K562 (cell line): ENCODE results near the gene DNAJC30. TPM values are rescaled to one million over a fixed set of nuclear protein-coding genes. Genes with fewer than 3 reads are reported as not detected.

ENCODE experiments used
- ARID1B ChIP-seq: fragments of 450-650 bp; IDR thresholded peaks from 2 replicates; pipeline ENCODE4 v1.6.1; 2016; ENCODE audit warnings: antibody characterized with exemption, mild to moderate bottlenecking, inconsistent platforms
- GABPB1 ChIP-seq: sonication (generic); formaldehyde crosslinking; IDR thresholded peaks from 2 replicates; pipeline ENCODE4 v1.8.0; 2022; ENCODE audit warnings: mild to moderate bottlenecking, missing genetic modification reagents
- GABPB2 ChIP-seq: fragments of 250-450 bp; sonication (Bioruptor Pico); conservative IDR thresholded peaks from 2 replicates; pipeline ENCODE4 v1.5.1; 2021; ENCODE audit warnings: mild to moderate bottlenecking
- HBP1 ChIP-seq: fragments of 450-650 bp; formaldehyde crosslinking; IDR thresholded peaks from 2 replicates; pipeline ENCODE4 v1.4.0; 2022; ENCODE audit warnings: missing genetic modification characterization
- HES1 ChIP-seq: fragments of 450-650 bp; IDR thresholded peaks from 2 replicates; pipeline ENCODE4 v1.6.1; 2016; ENCODE audit warnings: low read depth, mild to moderate bottlenecking, moderate library complexity
- HMBOX1 ChIP-seq: sonication (generic); IDR thresholded peaks from 2 replicates; pipeline ENCODE4 v1.6.1; 2016
- HOXB6 ChIP-seq: fragments of 250-450 bp; sonication (Bioruptor Pico); IDR thresholded peaks from 2 replicates; pipeline ENCODE4 v1.5.1; 2022; ENCODE audit warnings: mild to moderate bottlenecking, borderline replicate concordance
- KAT7 ChIP-seq: sonication (generic); formaldehyde crosslinking; IDR thresholded peaks from 2 replicates; pipeline ENCODE4 v1.8.0; 2022; ENCODE audit warnings: missing genetic modification reagents, mild to moderate bottlenecking, borderline replicate concordance
- MBD2 ChIP-seq: sonication (generic); IDR thresholded peaks from 2 replicates; pipeline ENCODE4 v1.6.1; 2016; ENCODE audit warnings: low read depth, borderline replicate concordance
- NCOA2 ChIP-seq, 2 experiments: fragments of 450-650 bp; IDR thresholded peaks; 2 replicates each; pipeline ENCODE4 v1.6.1; 2018; ENCODE audit warnings: mild to moderate bottlenecking in 2 of 2, moderate library complexity in 1 of 2; ENCODE audit not compliant: partially characterized antibody in 2 of 2
- PCBP2 ChIP-seq: fragments of 200-400 bp; formaldehyde crosslinking; IDR thresholded peaks from 2 replicates; pipeline ENCODE4 v1.6.1; 2018; ENCODE audit warnings: low read length, low read depth, mild to moderate bottlenecking, moderate library complexity; ENCODE audit not compliant: poor library complexity, severe bottlenecking
- PHTF2 ChIP-seq: fragments of 250-450 bp; sonication (Bioruptor Pico); IDR thresholded peaks from 2 replicates; pipeline ENCODE4 v1.5.0; 2021; ENCODE audit warnings: mild to moderate bottlenecking
- POLR2A ChIP-seq: fragments of 450-650 bp; conservative IDR thresholded peaks from 2 replicates; pipeline ENCODE4 v1.6.1; 2016
- PTTG1 ChIP-seq: fragments of 450-650 bp; IDR thresholded peaks from 2 replicates; pipeline ENCODE4 v1.6.1; 2016; ENCODE audit warnings: low read depth, mild to moderate bottlenecking, missing genetic modification characterization, missing compliant biosample characterization
- RNF2 ChIP-seq: sonication (generic); IDR thresholded peaks from 2 replicates; pipeline ENCODE4 v1.6.1; 2016
- SIRT6 ChIP-seq: IDR thresholded peaks from one replicate; pipeline ENCODE4 v1.6.1; 2012; ENCODE audit warnings: low read depth, mild to moderate bottlenecking, control low read depth, inconsistent platforms, low read length, moderate library complexity
- SMARCE1 ChIP-seq: fragments of 450-650 bp; IDR thresholded peaks from 2 replicates; pipeline ENCODE4 v1.7.1; 2016; ENCODE audit warnings: mild to moderate bottlenecking
- SRSF7 ChIP-seq: fragments of 200-400 bp; formaldehyde crosslinking; optimal IDR thresholded peaks from 2 replicates; pipeline ENCODE3; 2017; ENCODE audit warnings: mild to moderate bottlenecking, low read depth, low read length
- THRB ChIP-seq: fragments of 450-650 bp; formaldehyde crosslinking; conservative IDR thresholded peaks from 2 replicates; pipeline ENCODE4 v1.4.0; 2022; ENCODE audit warnings: mild to moderate bottlenecking, missing genetic modification characterization
- TRIM24 ChIP-seq, 2 experiments: fragments of 450-650 bp; IDR thresholded peaks; 2 replicates each; pipeline ENCODE4 v1.6.1; 2016
- U2AF2 ChIP-seq: fragments of 200-400 bp; formaldehyde crosslinking; optimal IDR thresholded peaks from 2 replicates; pipeline ENCODE3; 2017; ENCODE audit warnings: low read depth, mild to moderate bottlenecking, low read length
- WHSC1 ChIP-seq: IDR thresholded peaks from one replicate; pipeline ENCODE4 v1.6.1; 2012; ENCODE audit warnings: low read length, control low read depth, inconsistent platforms
- ZNF217 ChIP-seq: sonication (generic); formaldehyde crosslinking; IDR thresholded peaks from 2 replicates; pipeline ENCODE4 v1.8.0; 2022; ENCODE audit warnings: mild to moderate bottlenecking, missing genetic modification reagents
- ZNF639 ChIP-seq, 2 experiments: fragments of 200-800 bp in 1 of 2; sonication (Bioruptor generic) in 1 of 2; sonication (generic) in 1 of 2; formaldehyde crosslinking in 1 of 2; IDR thresholded peaks in 1 of 2; conservative IDR thresholded peaks in 1 of 2; 2 replicates each; pipeline versions ENCODE4 v1.5.0 to v1.6.1; 2016 to 2020; ENCODE audit warnings: missing compliant biosample characterization in 1 of 2, missing genetic modification characterization in 1 of 2, missing genetic modification reagents in 1 of 2
- ZNF707 ChIP-seq: fragments of 250-450 bp; sonication (Bioruptor Pico); conservative IDR thresholded peaks from 2 replicates; pipeline ENCODE4 v1.8.0; 2022; ENCODE audit warnings: inconsistent platforms, mild to moderate bottlenecking, moderate library complexity
- polyA plus RNA-seq, 8 experiments: library from polyadenylated mRNA; depleted of rRNA in 4 of 8; stranded (reverse) in 5 of 8; unstranded in 3 of 8; fragments of >200 nt; fragmentation: Nextera tagmentation in 2 of 8; fragmentation: Illumina TruSeq in 1 of 8; extraction: Ambion mirVana in 2 of 8; extraction: Trizol in 1 of 8; gene quantifications; 2 replicates each; pipeline versions ENCODE4 v1.2.1 to v1.2.3, GENCODE V29; 2011 to 2014; ENCODE audit warnings: inconsistent platforms in 1 of 8, missing spikeins in 1 of 8
- total RNA-seq, 7 experiments: library from RNA; depleted of rRNA in 6 of 7; stranded (reverse); fragments of >200 nt in 6 of 7; fragmentation: Illumina TruSeq in 2 of 7; extraction: Trizol in 2 of 7; gene quantifications; 2 replicates each; pipeline versions ENCODE4 v1.2.1 to v1.2.3, GENCODE V29; 2011 to 2021; ENCODE audit warnings: low replicate concordance in 1 of 7

The DNAJC30 gene
- total and polyA plus RNA-seq, 9 of the 15 experiments (the other 6 are each of a cell fraction or from before 2014, with no cell fraction given): 1.1 to 11.3 (median 4.6) TPM

GRCh38 chr7:73683056-73683787 is at the start of gene DNAJC30, which contains the start of gene BUD23 (continued):
- TF ChIP-seq HBP1: no peak
- TF ChIP-seq ZNF217 (CRISPR knock-in tag): no peak
- TF ChIP-seq PCBP2: no peak
- TF ChIP-seq KAT7 (CRISPR knock-in tag): peak; percentile 84; the same call in 1 of the 2 replicates
- TF ChIP-seq GABPB2: no peak
- TF ChIP-seq POLR2A: peak; percentile 97
- TF ChIP-seq TRIM24 (IDR thresholded peaks at IDR 0.05): peak in 1 of 2 experiments; percentile 11; a peak in 1 of 4 replicates
- TF ChIP-seq U2AF2: no peak
- peak; percentile 82; the same call in 1 of the 2 replicates for TF ChIP-seq MBD2
- TF ChIP-seq ARID1B: no peak
- no peak for TF ChIP-seq NCOA2 (IDR thresholded peaks at IDR 0.05; ENCODE audit: partially characterized antibody in 2 of 2)
- TF ChIP-seq SMARCE1: no peak
- no peak for TF ChIP-seq THRB (CRISPR knock-in tag)
- TF ChIP-seq ZNF707 (CRISPR knock-in tag): no peak
- TF ChIP-seq PTTG1 (tag): no peak
- no peak for TF ChIP-seq ZNF639 (CRISPR knock-in tag; conservative IDR thresholded peaks at IDR 0.05 in 1 of 2, IDR thresholded peaks at IDR 0.05 in 1 of 2)
- TF ChIP-seq HES1: no peak
- no peak for TF ChIP-seq SRSF7
- TF ChIP-seq RNF2: no peak
- no peak for TF ChIP-seq HOXB6 (CRISPR knock-in tag)
- no peak for TF ChIP-seq PHTF2 (CRISPR knock-in tag)
- no peak for TF ChIP-seq WHSC1
- TF ChIP-seq HMBOX1: no peak
- TF ChIP-seq SIRT6: no peak
- peak; percentile 70 for TF ChIP-seq GABPB1
